Measurements from ENCODE around the gene CNGB1.

DNA sequence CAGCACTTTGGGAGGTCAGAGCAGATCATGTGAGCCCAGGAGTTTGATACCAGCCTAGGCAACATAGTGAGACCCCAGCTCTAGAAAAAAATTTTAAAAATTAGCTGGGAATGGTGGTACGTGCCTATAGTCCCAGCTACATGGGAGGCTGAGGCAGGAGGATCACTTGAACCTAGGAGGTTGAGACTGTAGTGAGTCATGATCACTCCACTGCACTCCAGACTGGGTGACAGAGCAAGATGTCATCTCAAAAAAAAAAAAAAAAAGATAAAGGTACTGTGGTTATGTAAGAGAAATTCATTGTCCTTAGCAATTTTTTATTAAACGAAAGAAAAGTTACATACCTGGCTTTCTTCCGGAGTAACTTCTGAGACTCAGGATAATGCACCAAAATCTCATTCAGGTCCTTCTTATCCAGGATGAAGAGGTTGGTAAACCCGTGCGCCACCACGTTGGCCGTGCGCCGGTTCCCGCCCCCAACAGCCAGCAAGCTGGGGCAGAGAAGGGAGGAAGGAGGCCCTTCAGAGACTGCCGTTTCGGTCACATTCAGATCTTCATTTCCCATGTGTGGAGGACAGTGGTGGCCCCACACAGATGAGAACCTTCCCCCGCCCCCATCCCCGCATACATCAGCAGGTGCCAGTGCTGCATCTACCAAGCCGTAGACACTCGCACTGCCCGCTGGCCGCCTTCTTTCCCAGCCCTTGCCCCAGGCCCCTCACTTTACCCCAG is 73.7 kb downstream of the CNGB1 start:
- TF ChIP-seq YY1 (IDR thresholded peaks at IDR 0.05; ENCODE audit: low read depth) (no peak), EP300 (IDR thresholded peaks at IDR 0.05; ENCODE audit: borderline replicate concordance) (no peak), CREB1 (IDR thresholded peaks at IDR 0.05; ENCODE audit: low read depth) (no peak), NFIC (IDR thresholded peaks at IDR 0.05) (no peak), EGR1 (IDR thresholded peaks at IDR 0.05) (no peak), CEBPB (IDR thresholded peaks at IDR 0.05) (no peak), TEAD4 (IDR thresholded peaks at IDR 0.05) (no peak)
